Measurements from ENCODE around the gene PPP2R5C. TPM values are rescaled to one million over a fixed set of nuclear protein-coding genes. Genes with fewer than 3 reads are reported as not detected.
"Not testable (repeated sequence)": the region's sequence is repeated elsewhere in the genome, so short reads cannot be mapped to it uniquely, and the experiment has no call there.

Gene PPP2R5C
- total and polyA plus RNA-seq, 2 of the 8 experiments (the other 6 are each of a cell fraction or from before 2014, with no cell fraction given): 49.6 to 95.9 TPM

GRCh38 chr14:101804373-101804772 lies 42.9 kb downstream of the PPP2R5C start:
- H3K18ac ChIP-seq (ENCODE audit: extremely low read depth, low read length); H4K5ac ChIP-seq (ENCODE audit: insufficient read length, low read depth, low read length); H3K79me2 ChIP-seq (ENCODE audit: control insufficient read depth in 1 of 2, insufficient read depth in 2 of 2, low read length in 2 of 2); FAIRE-seq; H3K56ac ChIP-seq (replicated peaks; ENCODE audit: insufficient read length, low read depth, low read length); H3K9me3 ChIP-seq (ENCODE audit: insufficient read depth in 2 of 2, low read depth in 1 of 2, low read length in 1 of 2); H3K27ac ChIP-seq (ENCODE audit: low read depth, low read length); H2AFZ ChIP-seq (ENCODE audit: low read length); H4K20me1 ChIP-seq (replicated peaks in 1 of 2; ENCODE audit: control insufficient read depth in 1 of 2, insufficient read depth in 2 of 2, low read length in 2 of 2); H3K4me2 ChIP-seq (ENCODE audit: insufficient read depth in 1 of 2, low read depth in 2 of 2, low read length in 2 of 2); H2BK12ac ChIP-seq (ENCODE audit: low read depth, low read length); H2BK5ac ChIP-seq (ENCODE audit: low read depth, low read length); POLR2A ChIA-PET (ENCODE audit: partially characterized antibody); H2AK5ac ChIP-seq (ENCODE audit: low read depth, low read length); H3K79me1 ChIP-seq (ENCODE audit: low read depth, low read length); H3K23me2 ChIP-seq (ENCODE audit: low read depth, low read length); H2BK20ac ChIP-seq (ENCODE audit: low read length); H2BK120ac ChIP-seq (replicated peaks; ENCODE audit: low read depth, low read length); H3K9ac ChIP-seq (replicated peaks in 1 of 4; ENCODE audit: extremely low read depth in 1 of 4, low read depth in 3 of 4, low read length in 3 of 4); H4K8ac ChIP-seq (ENCODE audit: extremely low read depth, insufficient read depth, low read length); H3K4ac ChIP-seq (replicated peaks; ENCODE audit: insufficient read length, low read depth, low read length); H3K4me1 ChIP-seq (replicated peaks in 1 of 4; ENCODE audit: control insufficient read depth in 3 of 4, insufficient read depth in 4 of 4, low read length in 3 of 4); H3K36me3 ChIP-seq (ENCODE audit: control insufficient read depth in 2 of 4, insufficient read depth in 4 of 4, low read length in 3 of 4); H3K23ac ChIP-seq (ENCODE audit: insufficient read length); H3K14ac ChIP-seq (ENCODE audit: insufficient read length); DNase-seq (ENCODE audit: low read depth in 1 of 2, low spot score in 2 of 2); H2BK15ac ChIP-seq (ENCODE audit: low read length); H3K27me3 ChIP-seq (replicated peaks in 1 of 4; ENCODE audit: control insufficient read depth in 3 of 4, extremely low read depth in 1 of 4, insufficient read depth in 3 of 4, low read length in 3 of 4); H4K91ac ChIP-seq (replicated peaks; ENCODE audit: insufficient read length, low read length); H3K4me3 ChIP-seq (ENCODE audit: extremely low read depth in 1 of 4, insufficient read depth in 2 of 4, low read depth in 3 of 4, low read length in 4 of 4): not testable (repeated sequence)
- CTCF ChIA-PET (ENCODE audit: partially characterized antibody): interaction anchor here (0.6 kb wide), 1 partner anchor 33 kb away, joined by 4 read pairs; no protein-coding TSS in a partner anchor
- 88% methylated on average over 1 of the region's 1 CpG; no CpG with 5 or more reads in 1 of the 2 experiments for WGBS, 2 experiments (ENCODE audit: extremely low coverage in 1 of 2, insufficient coverage in 1 of 2, insufficient read length in 1 of 2, insufficient replicate concordance in 2 of 2, low coverage in 1 of 2, low lambda C conversion rate in 2 of 2, missing lambda C conversion rate in 1 of 2)

GRCh38 chr14:101806252-101806651 lies 44.7 kb downstream of the PPP2R5C start:
- H3K79me1 ChIP-seq (ENCODE audit: low read depth, low read length); H3K27ac ChIP-seq (ENCODE audit: low read depth, low read length); H3K56ac ChIP-seq (replicated peaks; ENCODE audit: insufficient read length, low read depth, low read length); FAIRE-seq; H3K9ac ChIP-seq (replicated peaks in 1 of 4; ENCODE audit: extremely low read depth in 1 of 4, low read depth in 3 of 4, low read length in 3 of 4); CTCF ChIA-PET (ENCODE audit: partially characterized antibody); H3K4me1 ChIP-seq (replicated peaks in 1 of 4; ENCODE audit: control insufficient read depth in 3 of 4, insufficient read depth in 4 of 4, low read length in 3 of 4); H2BK5ac ChIP-seq (ENCODE audit: low read depth, low read length); H4K8ac ChIP-seq (ENCODE audit: extremely low read depth, insufficient read depth, low read length); H4K5ac ChIP-seq (ENCODE audit: insufficient read length, low read depth, low read length); H3K23me2 ChIP-seq (ENCODE audit: low read depth, low read length); H3K9me3 ChIP-seq (ENCODE audit: insufficient read depth in 2 of 2, low read depth in 1 of 2, low read length in 1 of 2); H3K4me2 ChIP-seq (ENCODE audit: insufficient read depth in 1 of 2, low read depth in 2 of 2, low read length in 2 of 2); H4K91ac ChIP-seq (replicated peaks; ENCODE audit: insufficient read length, low read length); H3K4ac ChIP-seq (replicated peaks; ENCODE audit: insufficient read length, low read depth, low read length); H2BK20ac ChIP-seq (ENCODE audit: low read length); H3K27me3 ChIP-seq (replicated peaks in 1 of 4; ENCODE audit: control insufficient read depth in 3 of 4, extremely low read depth in 1 of 4, insufficient read depth in 3 of 4, low read length in 3 of 4); H3K14ac ChIP-seq (ENCODE audit: insufficient read length); H3K18ac ChIP-seq (ENCODE audit: extremely low read depth, low read length); H3K23ac ChIP-seq (ENCODE audit: insufficient read length); H2BK15ac ChIP-seq (ENCODE audit: low read length); DNase-seq (ENCODE audit: low read depth in 1 of 2, low spot score in 2 of 2); H2AK5ac ChIP-seq (ENCODE audit: low read depth, low read length); H2BK12ac ChIP-seq (ENCODE audit: low read depth, low read length); H3K4me3 ChIP-seq (ENCODE audit: extremely low read depth in 1 of 4, insufficient read depth in 2 of 4, low read depth in 3 of 4, low read length in 4 of 4); POLR2A ChIA-PET (ENCODE audit: partially characterized antibody); H2AFZ ChIP-seq (ENCODE audit: low read length); H2BK120ac ChIP-seq (replicated peaks; ENCODE audit: low read depth, low read length); H4K20me1 ChIP-seq (replicated peaks in 1 of 2; ENCODE audit: control insufficient read depth in 1 of 2, insufficient read depth in 2 of 2, low read length in 2 of 2); H3K36me3 ChIP-seq (ENCODE audit: control insufficient read depth in 2 of 4, insufficient read depth in 4 of 4, low read length in 3 of 4): not testable (repeated sequence)
- peaks cover 4 to 11% of the 10 kb centered on the region in 2 experiments for H3K79me2 ChIP-seq (ENCODE audit: control insufficient read depth in 1 of 2, insufficient read depth in 2 of 2, low read length in 2 of 2)
- 67% methylated on average over 1 of the region's 1 CpG; no CpG with 5 or more reads in 1 of the 2 experiments for WGBS, 2 experiments (ENCODE audit: extremely low coverage in 1 of 2, insufficient coverage in 1 of 2, insufficient read length in 1 of 2, insufficient replicate concordance in 2 of 2, low coverage in 1 of 2, low lambda C conversion rate in 2 of 2, missing lambda C conversion rate in 1 of 2)
